Testis (tissue), 2 donors: ENCODE data around the gene TMA7.
A peak's percentile ranks its signal among the peaks of the same experiment; 100 is the strongest.

Experiments used
- POLR2A ChIP-seq: fragments of 450-650 bp; IDR thresholded peaks from one replicate; pipeline ENCODE4 v1.6.1; 2017; ENCODE audit warnings: antibody characterized with exemption, mild to moderate bottlenecking, moderate library complexity
- TF ChIP-seq, protein P1 (sequence below), 3 experiments: fragments of 450-650 bp in 2 of 3; fragments of 200-600 bp in 1 of 3; sonication (generic) in 1 of 3; IDR thresholded peaks; one replicate each; pipeline ENCODE4 v1.5.1; 2016 to 2019; ENCODE audit warnings: antibody characterized with exemption in 3 of 3, mild to moderate bottlenecking in 2 of 3, moderate library complexity in 1 of 3

DNA sequence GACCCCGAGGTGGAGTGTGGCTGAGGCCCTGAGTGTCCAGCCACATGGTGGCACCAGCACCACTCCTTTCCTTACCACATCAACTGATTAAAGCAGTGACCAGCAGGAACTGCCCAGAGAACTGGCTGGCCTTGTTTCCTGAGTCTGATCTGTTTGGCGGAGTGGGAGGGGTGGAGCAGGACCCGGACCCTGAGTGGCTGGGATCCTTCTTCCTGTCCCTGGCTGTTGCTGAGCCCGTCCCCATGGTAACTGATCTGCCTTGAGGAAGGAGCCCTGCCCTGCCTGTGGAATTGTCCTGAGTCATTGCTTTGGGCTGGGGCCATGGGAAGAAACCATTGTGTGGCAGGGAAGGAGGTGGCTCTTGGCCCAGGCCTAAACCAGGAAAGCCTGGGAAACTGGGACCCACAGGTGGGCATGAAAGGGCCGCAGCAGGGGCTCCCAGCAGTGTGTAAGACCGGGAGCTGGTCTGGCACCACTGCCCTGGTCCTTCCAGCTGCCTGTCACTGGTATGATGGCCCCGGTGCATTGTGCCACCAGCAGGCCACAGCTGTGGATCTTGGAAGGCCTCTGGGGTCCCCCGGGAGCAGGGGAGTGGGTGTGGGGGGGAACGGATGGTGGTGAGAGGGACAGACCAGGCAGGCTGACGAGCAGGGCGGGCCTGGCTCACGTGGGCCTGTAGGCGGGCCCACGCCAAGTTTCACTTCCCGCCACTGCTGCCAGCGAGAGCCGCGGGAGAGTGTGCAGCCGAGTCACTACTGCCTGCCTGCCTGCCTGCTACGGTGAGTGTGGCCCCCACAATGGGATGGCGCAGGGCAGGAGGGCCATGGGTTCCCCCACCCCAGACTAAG lies 25.7 kb downstream of the TMA7 start:
- TF ChIP-seq, protein P1, sequence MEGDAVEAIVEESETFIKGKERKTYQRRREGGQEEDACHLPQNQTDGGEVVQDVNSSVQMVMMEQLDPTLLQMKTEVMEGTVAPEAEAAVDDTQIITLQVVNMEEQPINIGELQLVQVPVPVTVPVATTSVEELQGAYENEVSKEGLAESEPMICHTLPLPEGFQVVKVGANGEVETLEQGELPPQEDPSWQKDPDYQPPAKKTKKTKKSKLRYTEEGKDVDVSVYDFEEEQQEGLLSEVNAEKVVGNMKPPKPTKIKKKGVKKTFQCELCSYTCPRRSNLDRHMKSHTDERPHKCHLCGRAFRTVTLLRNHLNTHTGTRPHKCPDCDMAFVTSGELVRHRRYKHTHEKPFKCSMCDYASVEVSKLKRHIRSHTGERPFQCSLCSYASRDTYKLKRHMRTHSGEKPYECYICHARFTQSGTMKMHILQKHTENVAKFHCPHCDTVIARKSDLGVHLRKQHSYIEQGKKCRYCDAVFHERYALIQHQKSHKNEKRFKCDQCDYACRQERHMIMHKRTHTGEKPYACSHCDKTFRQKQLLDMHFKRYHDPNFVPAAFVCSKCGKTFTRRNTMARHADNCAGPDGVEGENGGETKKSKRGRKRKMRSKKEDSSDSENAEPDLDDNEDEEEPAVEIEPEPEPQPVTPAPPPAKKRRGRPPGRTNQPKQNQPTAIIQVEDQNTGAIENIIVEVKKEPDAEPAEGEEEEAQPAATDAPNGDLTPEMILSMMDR (IDR thresholded peaks at IDR 0.05): peak; percentile 63 to 83 (median 78)
- TF ChIP-seq POLR2A: peak; percentile 81
